Measurements from ENCODE around the gene GRPR. TPM values are rescaled to one million over a fixed set of nuclear protein-coding genes. Genes with fewer than 3 reads are reported as not detected.
"Not testable (repeated sequence)": the region's sequence is repeated elsewhere in the genome, so short reads cannot be mapped to it uniquely, and the experiment has no call there.

The GRPR gene
- total RNA-seq, 1 donor from 2014 or later, result under 0.01 TPM

DNA sequence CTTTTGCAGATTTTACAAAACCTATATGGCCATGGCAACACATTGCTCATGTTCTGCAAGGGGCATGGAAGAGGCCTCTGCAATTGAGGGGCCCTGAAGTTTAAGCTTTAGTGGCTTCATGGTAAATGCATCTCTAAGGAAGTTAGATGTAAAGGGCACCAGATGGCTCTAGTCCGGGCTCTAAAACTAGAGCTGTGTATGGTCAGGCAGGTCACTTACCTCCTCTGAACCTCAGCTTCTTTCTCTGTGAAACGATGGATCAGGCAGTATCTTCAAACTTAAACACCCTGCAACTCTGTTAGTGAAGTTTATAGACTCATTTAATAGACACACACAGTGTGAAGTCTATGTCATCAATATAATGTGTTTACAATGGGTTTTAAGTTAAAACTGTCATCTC lies 53.9 kb downstream of the GRPR start:
- no peak for DNase-seq (ENCODE audit: low read depth, low spot score)

GRCh38 chrX:16183843-16184242 lies 60.5 kb downstream of the GRPR start:
- DNase-seq (ENCODE audit: low read depth, low spot score), result not testable (repeated sequence)

DNA sequence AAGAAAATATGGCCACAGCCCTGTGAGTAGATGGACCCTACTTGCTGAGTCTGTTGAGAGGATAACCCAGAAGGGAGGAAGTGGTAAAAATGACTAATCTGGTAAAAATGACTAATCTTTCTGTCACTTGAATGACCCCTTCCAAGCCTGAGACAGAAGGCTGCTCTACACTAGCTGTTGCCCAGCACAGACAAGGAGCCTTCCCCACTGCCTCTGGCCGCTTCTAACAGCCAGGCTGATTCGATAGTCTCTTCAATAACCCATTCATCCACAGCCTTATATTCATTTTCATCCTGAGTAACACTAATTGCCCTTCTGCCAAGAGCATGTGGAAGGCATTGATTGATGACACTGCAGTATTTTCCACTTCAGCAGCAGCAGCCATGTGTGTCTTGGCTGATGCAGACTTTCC lies 62.4 kb downstream of the GRPR start:
- peak; percentile 15 for DNase-seq (ENCODE audit: low read depth, low spot score)

DNA sequence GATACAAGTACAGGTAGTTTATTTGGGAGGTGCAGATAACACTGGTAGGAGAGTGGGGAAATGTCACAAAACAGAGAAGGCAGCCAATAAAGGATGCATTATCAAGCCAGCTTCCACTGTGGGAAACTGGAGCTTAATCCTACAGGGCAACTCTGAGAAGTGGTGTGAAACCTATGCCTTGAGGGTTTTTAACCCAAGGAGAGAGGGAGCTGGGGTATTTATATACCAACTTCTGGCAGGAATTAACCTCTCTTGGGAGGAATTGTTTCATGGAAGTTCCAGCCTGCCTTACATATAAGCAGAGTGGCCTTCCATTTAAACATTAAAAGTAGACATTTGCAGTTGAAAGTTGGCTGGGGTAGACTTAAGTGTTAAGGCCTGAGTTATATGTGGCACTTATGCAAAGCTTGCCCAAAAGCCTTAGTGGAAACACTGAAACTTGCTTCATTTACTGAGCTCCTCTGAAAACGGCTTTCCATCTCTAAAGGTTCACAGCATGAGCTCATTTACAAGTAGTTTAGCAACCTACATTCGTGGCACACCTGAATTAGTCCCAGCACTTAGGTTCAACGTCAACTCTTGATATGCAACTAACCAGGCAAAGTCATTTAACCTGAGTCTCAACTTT lies 63.1 kb downstream of the GRPR start:
- DNase-seq (ENCODE audit: low read depth, low spot score), result no peak

DNA sequence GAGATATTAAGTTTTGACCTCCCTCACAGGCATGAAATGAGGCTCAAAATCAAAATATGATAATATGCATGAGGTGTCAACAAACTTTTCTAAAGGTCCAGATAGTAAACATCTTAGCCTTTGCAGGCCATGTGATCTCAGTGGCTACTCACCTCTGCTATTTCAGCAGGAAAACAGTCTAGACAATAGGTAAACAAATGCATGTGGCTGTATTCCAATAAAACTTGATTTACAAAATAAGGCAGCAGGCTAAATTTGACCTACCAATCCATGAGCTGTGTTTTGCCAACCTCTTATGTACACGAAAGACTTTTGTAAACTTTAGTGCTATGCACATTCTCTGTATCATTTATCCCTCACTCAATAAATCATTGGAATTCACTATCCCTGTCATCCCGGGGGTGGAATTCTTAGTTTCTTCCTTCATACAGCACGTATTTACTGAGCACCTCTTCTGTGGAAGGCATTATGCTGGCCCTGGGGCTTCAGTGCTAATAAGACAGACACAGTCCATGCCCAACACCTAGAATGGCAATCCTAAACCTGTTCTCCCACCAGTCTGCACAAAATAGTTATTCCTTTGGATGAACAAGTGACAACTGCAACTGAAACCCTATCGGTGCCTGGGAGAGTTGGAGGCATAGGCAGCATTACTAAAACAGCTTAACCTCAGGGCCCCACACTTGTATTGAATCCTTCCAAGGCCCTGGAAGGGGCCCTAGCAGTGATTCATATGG lies 63.8 kb downstream of the GRPR start:
- no peak for DNase-seq (ENCODE audit: low read depth, low spot score)

GRCh38 chrX:16188687-16189086 lies 65.3 kb downstream of the GRPR start:
- peak; percentile 8 for DNase-seq (ENCODE audit: low read depth, low spot score)

- DNase-seq (ENCODE audit: low read depth, low spot score), result no peak
Observed at GRCh38 chrX:16191605-16192004, 68.2 kb downstream of the GRPR start.

- no peak for DNase-seq (ENCODE audit: low read depth, low spot score)
Observed at GRCh38 chrX:16196829-16197228, 73.5 kb downstream of the GRPR start.

- DNase-seq (ENCODE audit: low read depth, low spot score), result no peak
Observed at GRCh38 chrX:16199343-16199742, 76.0 kb downstream of the GRPR start.

- DNase-seq (ENCODE audit: low read depth, low spot score), result no peak
Observed at GRCh38 chrX:16202943-16203342, 79.6 kb downstream of the GRPR start.

Other genes with a start within 250 kb of the GRPR start
- not detected in 2 replicates for gene MAGEB17, start 43.9 kb downstream of the GRPR start, total RNA-seq

All from pulmonary artery endothelial cell (primary cell).